Upper lobe of right lung (tissue), 1 donor: ENCODE measurements around the gene OR6K3. TPM values are rescaled to one million over a fixed set of nuclear protein-coding genes. Genes with fewer than 3 reads are reported as not detected.

Experiments used
- ATAC-seq: fragments of 200-7000 bp; cut with Tn5 transposase; one replicate; pipeline ENCODE4 v1.9.1; 2020; ENCODE audit warnings: mild to moderate bottlenecking, moderate library complexity
- DNase-seq: peaks from one replicate; pipeline ENCODE4 v3.0.0-alpha.2; 2020
- H3K27ac ChIP-seq: fragments of 200-600 bp; one replicate; pipeline ENCODE4 v1.8.0; 2022
- H3K27me3 ChIP-seq: fragments of 200-600 bp; one replicate; pipeline ENCODE4 v1.8.0; 2022; ENCODE audit warnings: mild to moderate bottlenecking
- H3K36me3 ChIP-seq: fragments of 200-600 bp; one replicate; pipeline ENCODE4 v1.8.0; 2022
- H3K4me1 ChIP-seq: fragments of 200-600 bp; one replicate; pipeline ENCODE4 v1.8.0; 2022
- H3K4me3 ChIP-seq: fragments of 200-600 bp; one replicate; pipeline ENCODE4 v1.8.0; 2022; ENCODE audit warnings: mild to moderate bottlenecking
- H3K9me3 ChIP-seq: fragments of 200-600 bp; one replicate; pipeline ENCODE4 v1.8.0; 2022
- CTCF ChIP-seq: fragments of 200-600 bp; IDR thresholded peaks from one replicate; pipeline ENCODE4 v1.8.0; 2022; ENCODE audit warnings: antibody characterized with exemption
- intact Hi-C: fragments of 100-400 bp; cut with DNase I; formaldehyde crosslinking; loops from one replicate; pipeline ENCODE4 v1.11.0; 2022
- total RNA-seq: library from RNA; stranded (reverse); fragmentation: NEBNext Ultra II Directional; extraction: Animal tissue kit (Norgen Biotek cat#: 25700); gene quantifications from one replicate; pipeline ENCODE4 v1.2.1, GENCODE V29; 2021
- donor health status: DM: no; HTN: yes; CAD: no; lungs with severe emphysema.

The OR6K3 gene
- total RNA-seq, 1 donor from 2014 or later, result 2.3 TPM

GRCh38 chr1:158716335-158716734 lies 4.2 kb downstream of the OR6K3 start:
- intact Hi-C loops, result no loop called here

GRCh38 chr1:158714754-158715153 lies 5.8 kb downstream of the OR6K3 start:
- intact Hi-C loops, result no loop called here
- ATAC-seq, result no peak
- no peaks in the 10 kb centered on the region for H3K4me1 ChIP-seq

More at GRCh38 chr1:158716335-158716734, 4.2 kb downstream of the OR6K3 start:
- H3K36me3 ChIP-seq, result no peaks in the 10 kb centered on the region
- no peaks in the 10 kb centered on the region for H3K4me1 ChIP-seq
- H3K27ac ChIP-seq, result no peak overlapping the region
- no peak overlapping the region for H3K4me3 ChIP-seq
- ATAC-seq (no peak), DNase-seq (no peak)
- no peak for TF ChIP-seq CTCF
- H3K9me3 ChIP-seq, result no peaks in the 10 kb centered on the region
- no peaks in the 10 kb centered on the region for H3K27me3 ChIP-seq

GRCh38 chr1:158711098-158711497 lies 9.4 kb downstream of the OR6K3 start:
- no peaks in the 10 kb centered on the region for H3K27me3 ChIP-seq
- no peaks in the 10 kb centered on the region for H3K4me1 ChIP-seq
- H3K27ac ChIP-seq, result no peak overlapping the region
- DNase-seq (no peak), ATAC-seq (no peak)
- H3K9me3 ChIP-seq, result no peaks in the 10 kb centered on the region
- no peak for TF ChIP-seq CTCF
- no peak overlapping the region for H3K4me3 ChIP-seq
- no peaks in the 10 kb centered on the region for H3K36me3 ChIP-seq
- intact Hi-C loops, result no loop called here

More at GRCh38 chr1:158714754-158715153, 5.8 kb downstream of the OR6K3 start:
- Histone ChIP-seq H3K36me3 (no peaks in the 10 kb centered on the region), H3K4me3 (no peak overlapping the region), H3K27ac (no peak overlapping the region), H3K27me3 (no peaks in the 10 kb centered on the region), H3K9me3 (no peaks in the 10 kb centered on the region)
- no peak for TF ChIP-seq CTCF
- no peak for DNase-seq

- DNase-seq (no peak), ATAC-seq (no peak)
- Histone ChIP-seq H3K27me3 (no peaks in the 10 kb centered on the region), H3K4me3 (no peak overlapping the region), H3K36me3 (no peaks in the 10 kb centered on the region), H3K27ac (no peak overlapping the region), H3K4me1 (no peaks in the 10 kb centered on the region), H3K9me3 (no peaks in the 10 kb centered on the region)
- intact Hi-C loops, result no loop called here
- TF ChIP-seq CTCF, result no peak
These were observed 14.4 kb downstream of the OR6K3 start for GRCh38 chr1:158706096-158706495.

GRCh38 chr1:158700552-158700951 lies 20.0 kb downstream of the OR6K3 start, which contains the start of gene OR6K2:
Gene OR6K2 (minus strand): TSS chr1:158700652. CDS start chr1:158700652, 0 bp downstream.
- Histone ChIP-seq H3K27me3 (no peaks in the 10 kb centered on the region), H3K36me3 (no peaks in the 10 kb centered on the region), H3K27ac (no peak within 1 kb of the TSS), H3K4me1 (no peaks in the 10 kb centered on the region), H3K4me3 (no peak within 1 kb of the TSS), H3K9me3 (no peaks in the 10 kb centered on the region)
- DNase-seq (no peak), ATAC-seq (no peak)
- intact Hi-C loops, result no loop called here
- TF ChIP-seq CTCF, result no peak

- Histone ChIP-seq H3K27me3 (no peaks in the 10 kb centered on the region), H3K27ac (no peak overlapping the region), H3K4me3 (no peak overlapping the region), H3K9me3 (no peaks in the 10 kb centered on the region), H3K36me3 (no peaks in the 10 kb centered on the region), H3K4me1 (no peaks in the 10 kb centered on the region)
- intact Hi-C loops, result no loop called here
- DNase-seq, result no peak
- no peak for TF ChIP-seq CTCF
- ATAC-seq, result no peak
These were observed 25.9 kb downstream of the OR6K3 start for GRCh38 chr1:158694596-158694995.
